Stimulated activated CD8-positive, alpha-beta memory T cell treated with anti-CD3 and anti-CD28 coated beads, Interleukin-15, amount 100 ng/mL, for 24 hours (primary cell): ENCODE data around the gene MT1G.
"Not testable (repeated sequence)": the region's sequence is repeated elsewhere in the genome, so short reads cannot be mapped to it uniquely, and the experiment has no call there.

Source experiments
- DNase-seq: peaks from one replicate; pipeline ENCODE4 v3.0.0-alpha.2; 2020; ENCODE audit warnings: low read depth

Gene MT1G

DNA sequence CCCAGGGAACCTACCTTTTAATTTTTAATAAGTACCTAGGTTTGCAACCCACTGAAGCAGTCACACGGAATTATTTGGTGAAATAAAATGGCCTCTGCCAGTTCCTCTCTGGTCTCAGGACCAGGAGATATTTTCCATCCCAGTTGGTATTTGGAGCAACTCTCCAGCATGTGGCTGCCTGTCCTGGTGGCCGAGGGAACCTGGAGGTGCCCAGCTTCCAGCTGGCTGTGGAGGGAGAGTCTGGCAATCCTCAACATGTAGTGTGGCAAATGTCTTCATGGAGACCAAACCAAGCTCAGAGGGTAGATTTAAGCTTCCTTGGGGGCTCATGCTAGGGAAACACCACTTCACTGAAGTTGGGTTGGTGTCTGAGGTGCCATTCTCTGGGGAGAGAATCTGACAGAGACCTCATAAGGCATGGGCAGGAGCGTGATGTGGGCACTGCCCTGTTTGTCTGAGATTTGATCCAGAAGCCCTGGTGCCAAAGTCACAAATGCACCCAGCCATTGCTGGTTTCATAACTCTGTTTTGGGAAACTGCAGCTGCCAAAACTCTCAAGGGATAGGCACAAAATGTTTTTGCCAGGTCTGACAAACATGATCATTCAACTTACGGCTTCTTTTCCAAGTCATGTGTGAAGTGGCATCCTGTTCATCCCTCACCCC, 17.2 kb upstream of the MT1G start:
- no peak for DNase-seq

DNA sequence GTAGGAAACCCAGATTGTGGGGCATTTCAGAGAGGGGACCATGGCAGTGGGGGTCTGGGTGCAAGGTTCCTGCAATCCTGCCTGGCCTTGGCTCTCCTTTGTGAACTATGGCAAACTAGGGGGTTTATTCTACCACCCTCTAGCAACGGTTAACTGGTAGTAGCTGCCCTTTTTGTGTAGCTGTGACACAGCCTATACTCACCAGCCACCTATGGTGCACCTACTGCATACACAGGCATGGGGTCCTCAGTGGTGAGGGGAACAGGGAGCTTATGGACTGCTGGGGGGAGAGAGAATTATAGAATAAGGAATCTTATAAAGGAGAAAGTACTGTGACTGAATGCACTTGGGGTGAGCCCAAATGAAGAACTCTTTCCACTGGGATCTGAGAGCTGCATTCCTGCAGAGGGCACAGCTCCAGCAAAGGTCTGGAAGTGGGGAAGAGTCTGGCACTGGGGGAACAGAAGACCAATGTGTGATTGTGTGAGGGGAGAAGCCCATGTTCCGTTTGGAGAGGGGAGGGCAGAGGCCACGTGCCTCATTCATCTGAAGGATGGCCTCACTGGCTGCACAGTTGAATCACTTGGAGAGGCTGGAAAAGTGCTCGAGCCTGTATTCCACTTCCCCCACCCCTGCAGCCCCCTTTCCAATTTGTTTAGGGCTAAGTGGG, 16.5 kb upstream of the MT1G start:
- DNase-seq: no peak

DNA sequence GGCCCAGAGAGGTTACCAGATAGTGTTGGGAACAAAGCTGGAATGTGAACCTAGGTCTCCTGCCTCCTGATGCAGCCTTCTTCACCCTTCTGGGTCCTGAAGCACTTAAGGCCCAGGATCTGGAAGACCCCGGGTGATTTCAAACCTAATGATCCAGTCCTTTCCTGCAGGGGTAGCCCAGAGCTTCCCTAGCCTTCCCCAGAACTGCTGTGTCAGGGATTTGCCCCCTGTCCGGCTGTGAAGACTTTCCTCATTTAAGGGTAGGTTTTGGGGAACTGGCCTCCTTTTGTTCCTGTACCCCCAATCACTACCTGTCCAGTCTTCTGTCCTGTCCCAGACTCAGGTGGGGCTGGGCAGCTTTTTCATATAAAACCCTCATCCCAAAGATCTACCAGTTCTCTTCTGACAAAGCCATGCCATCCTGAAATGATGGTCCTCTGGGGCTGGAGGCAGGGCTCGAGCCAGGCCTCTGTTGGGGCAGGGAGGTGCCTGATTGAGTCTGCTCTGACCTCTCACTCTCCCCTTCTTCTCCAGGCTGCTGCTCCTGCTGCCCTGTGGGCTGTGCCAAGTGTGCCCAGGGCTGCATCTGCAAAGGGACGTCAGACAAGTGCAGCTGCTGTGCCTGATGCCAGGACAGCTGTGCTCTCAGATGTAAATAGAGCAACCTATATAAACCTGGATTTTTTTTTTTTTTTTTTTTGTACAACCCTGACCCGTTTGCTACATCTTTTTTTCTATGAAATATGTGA, 15.7 kb upstream of the MT1G start:
- DNase-seq: no peak

DNA sequence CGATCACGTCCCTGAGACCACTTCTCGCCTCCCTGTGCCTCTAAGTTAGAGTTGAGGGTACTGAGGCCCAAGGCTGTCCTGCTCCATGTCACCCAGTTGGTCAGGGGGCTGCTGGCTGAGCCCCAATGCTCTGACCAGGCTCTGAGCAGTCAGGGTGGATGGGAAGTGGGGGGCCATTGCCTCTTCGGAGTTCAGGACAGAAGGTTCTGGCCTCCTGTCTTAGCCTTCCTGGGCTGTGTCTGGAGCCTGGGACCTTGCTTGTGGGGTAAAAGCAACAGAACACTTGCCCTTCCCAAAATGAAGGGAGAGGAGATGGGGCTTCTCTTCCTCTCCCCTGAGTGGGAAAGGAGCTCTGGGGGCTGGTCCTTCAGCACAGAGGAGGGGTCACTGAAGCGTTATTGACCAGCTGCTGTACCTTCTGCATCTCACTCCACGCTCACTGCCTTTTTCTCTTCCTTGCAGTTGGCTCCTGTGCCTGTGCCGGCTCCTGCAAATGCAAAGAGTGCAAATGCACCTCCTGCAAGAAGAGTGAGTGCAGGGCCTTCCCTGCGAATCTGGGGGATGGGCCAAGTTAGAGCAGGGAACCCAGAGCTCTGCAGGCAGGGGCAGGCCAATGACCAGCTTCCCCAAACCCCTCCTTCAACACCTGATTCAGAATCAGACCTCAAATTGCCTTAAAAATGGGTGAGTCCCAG, 15.0 kb upstream of the MT1G start:
- DNase-seq: no peak

DNA sequence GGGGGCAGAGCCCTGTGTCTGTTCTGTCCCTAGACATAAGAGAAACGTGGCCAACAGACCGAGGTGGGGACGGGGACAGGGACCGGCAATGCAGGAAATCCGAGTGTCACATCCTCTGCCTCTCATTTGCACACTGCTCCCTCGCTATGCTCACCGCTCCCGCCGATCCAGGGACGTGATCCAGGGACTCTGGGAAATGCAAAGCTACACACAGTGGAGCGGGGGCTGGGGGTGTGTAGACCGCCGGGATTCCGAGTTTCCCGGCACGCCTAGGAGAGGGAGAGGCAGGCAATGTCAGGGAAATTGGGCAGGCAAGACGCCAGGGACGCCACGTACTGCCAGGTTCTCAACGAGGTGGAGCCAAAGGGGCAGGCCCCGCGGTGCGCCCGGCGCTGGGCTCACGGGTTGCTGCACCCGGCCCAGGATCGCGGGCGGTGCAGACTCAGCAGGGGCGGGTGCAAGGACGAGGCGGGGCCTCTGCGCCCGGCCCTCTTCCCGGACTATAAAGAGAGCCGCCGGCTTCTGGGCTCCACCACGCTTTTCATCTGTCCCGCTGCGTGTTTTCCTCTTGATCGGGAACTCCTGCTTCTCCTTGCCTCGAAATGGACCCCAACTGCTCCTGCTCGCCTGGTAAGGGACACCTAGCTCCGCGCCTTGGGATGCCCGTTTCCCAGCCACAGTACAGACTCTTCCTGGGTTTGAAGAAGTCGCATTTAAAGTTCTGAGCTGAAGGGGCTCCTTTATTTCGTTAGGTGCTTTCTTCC, 14.3 kb upstream of the MT1G start, which contains the start of gene MT1X:
TSS of gene MT1X (plus strand) at position 532 of the 764 bp plus-strand sequence. CDS start at position 603, 71 bp downstream.
- peak; percentile 83 for DNase-seq

DNA sequence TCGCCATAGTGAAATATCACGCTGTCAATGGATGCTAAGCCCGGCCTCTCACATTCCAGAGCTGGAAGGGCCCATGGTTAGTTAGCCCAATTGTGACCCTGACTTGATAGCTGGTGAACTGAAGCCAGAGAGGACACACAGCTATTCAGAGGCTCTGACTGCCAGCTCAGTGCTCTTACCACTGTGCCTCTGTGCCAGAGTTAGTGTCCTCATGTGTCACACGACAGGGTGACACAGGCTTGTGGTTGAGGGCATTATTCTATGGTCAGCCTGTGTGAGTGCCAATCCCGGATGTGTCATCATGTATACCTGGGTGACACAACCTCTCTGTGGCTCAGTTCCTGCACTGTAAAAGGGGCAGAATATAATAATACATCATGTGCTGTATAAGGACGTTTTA, 12.0 kb upstream of the MT1G start:
- no peak for DNase-seq

DNA sequence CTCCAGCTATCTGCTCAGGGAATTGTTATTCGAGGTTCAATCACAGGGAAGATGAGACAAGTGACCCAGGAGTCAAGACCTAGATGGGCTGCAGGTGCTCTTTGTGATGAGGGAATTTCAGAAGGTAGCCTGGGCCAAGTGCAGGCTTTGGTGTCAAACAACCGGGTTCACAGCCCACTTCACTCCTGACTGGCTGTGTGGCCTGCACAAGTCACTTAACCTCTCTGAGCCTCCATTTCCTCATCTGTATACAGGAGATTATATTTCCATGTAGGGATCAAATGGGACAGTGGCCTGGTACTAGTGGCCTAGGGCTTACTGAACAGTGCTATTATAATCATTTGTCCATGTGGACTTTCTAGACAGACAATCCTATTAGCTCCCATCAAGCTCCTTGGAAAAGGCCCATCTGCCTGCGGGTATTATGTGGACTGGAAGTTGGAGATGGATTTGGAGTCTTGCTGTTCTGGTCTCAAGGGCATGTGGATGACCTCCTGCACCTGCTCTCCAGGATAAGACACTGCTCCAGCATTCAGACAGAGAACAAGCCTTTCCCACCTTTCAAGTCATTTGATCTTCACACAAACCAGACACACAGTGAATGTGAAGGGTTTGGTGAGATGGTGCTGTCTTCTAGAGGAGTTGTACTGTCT, 11.3 kb upstream of the MT1G start:
- DNase-seq: no peak

DNA sequence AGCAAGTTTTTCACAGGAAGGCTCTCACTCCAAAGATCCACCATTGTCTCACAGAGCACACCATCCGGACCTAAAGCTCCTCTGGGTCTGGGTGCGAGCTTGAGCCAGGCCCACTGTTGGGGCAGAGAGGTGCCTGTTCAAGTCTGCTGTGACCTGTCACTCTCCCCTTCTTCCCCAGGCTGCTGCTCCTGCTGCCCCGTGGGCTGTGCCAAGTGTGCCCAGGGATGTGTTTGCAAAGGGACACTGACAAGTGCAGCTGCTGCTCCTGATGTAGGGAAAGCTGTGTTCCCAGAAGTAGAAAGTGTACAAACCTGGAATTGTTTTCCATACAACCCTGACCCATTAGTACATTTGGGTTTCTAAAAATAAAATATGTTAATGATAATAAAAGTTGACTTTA, 9.6 kb upstream of the MT1G start:
- DNase-seq: no peak

DNA sequence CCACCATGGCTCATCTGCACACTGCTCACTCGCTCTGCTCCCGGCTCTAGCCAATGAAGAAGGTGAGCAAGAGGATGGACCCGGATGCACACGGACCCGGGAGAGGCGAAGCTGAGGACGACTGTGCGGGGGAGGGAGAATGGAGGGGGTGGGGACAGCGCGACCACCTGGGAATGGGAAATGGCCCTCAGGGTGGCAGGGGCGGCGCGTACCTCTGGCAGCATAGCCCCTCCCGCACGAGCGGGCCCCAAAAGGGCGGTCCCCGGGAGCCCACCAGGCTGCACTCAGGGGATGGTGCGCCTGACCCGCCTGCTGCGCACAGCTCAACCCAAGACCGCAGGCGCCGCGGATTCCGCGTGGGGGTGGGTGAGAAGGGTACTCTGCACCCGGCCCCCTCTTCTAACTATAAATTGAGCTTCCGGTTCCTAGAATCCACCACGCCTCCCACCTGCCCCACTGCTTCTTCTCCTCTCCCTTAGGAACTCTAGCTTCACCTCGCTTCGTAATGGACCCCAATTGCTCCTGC, 7.9 kb upstream of the MT1G start:
- DNase-seq: peak; percentile 38

DNA sequence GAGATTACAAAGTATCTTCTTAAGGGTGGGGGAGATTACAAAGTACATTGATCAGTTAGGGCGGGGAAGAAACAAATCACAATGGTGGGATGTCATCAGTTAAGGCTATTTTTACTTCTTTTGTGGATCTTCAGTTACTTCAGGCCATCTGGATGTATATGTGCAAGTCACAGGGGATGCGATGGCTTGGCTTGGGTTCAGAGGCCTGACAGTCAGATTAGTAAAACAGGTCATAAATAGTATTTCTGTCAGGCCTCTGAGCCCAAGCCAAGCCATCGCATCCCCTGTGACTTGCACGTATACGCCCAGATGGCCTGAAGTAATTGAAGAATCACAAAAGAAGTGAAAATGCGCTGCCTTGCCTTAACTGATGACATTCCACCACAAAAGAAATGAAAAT, 6.7 kb upstream of the MT1G start:
- DNase-seq: not testable (repeated sequence)

DNA sequence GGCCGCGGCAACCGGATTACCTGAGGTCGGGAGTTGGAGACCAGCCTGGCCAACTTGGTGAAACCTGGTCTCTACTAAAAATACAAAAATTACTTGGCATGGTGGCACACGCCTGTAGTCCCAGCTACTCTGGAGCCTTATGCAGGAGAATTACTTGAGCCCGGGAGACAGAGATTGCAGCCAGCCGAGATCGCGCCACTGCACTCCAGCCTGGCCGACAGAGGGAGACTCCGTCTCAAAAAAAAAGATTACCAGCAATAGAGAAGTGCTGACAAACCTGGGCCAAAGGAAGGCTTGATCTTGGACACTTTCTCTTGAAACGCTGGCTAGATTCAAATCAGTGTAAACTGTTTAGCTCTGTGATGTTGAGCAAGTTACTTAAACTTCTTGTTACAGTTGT, 6.1 kb upstream of the MT1G start:
- no peak for DNase-seq

DNA sequence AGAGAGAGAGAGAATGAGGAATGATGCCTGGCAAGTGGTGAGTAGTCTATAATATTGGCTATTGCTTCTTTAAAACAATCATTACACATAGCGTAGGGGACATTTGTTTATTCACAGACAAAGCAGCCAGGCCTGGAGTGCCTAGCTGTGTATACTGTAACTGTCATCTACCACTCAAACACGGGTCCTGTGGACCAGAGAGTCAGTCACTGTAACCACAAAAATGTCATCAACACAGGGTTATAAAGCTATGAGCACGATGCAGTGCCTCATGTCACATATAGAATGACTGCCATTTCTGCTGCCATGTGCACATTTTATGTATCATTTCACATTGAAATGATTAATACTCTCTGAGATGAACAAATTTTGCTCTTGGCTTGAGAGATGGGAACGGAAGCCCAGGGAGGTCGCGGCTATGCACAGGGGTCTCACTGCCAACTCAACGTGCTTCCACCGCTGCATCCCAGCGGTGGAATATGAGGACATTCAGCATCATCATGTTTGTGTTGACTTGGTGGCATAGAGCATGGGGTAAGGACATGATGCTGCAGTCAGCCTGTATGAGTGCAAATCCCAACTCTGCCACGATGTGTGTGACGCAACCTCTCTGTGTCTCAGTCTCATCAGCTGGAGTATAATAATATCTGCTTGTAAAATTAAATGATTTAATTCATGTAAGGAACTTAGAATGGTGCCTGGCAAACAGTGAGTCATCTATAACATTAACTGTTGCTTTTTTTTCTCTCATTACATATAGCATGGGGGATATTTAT, 5.1 kb upstream of the MT1G start:
- no peak for DNase-seq

DNA sequence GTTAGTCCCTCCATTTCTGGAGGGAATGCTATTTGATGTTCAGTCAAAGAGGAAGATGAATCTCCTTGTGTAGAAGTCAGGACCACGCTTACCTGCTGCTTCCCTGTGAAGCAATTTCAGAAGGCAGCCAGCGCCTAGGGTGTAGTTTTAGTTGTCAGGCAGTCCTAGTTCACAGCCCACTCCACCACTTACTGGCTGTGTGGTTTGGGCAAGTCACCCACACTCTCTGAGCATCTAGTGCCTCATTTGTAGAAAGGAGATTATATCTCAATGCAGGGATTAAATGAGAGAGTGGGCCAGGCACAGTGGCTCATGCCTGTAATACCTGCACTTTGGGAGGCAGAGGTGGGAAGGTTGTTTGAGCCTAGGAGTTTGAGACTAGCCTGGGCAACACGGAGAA, 4.3 kb upstream of the MT1G start:
- not testable (repeated sequence) for DNase-seq

DNA sequence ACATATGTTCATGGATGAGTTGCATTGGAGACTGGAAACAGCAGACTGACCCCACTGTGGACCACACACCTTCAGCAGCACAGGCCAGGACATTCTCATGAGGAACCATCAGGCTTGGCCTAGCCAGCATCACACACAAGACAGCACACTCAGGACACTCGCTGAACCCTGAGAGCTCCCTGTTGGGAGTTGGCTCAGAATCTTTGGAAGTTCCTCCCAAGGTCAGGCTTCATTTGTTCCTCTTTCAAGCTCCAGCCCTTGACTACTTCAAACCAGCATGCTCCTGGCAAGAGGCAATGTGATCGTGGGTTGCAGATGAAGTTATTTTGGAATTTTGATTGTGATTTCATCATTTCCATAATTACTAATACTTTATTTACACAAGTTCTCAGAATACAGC, 3.8 kb upstream of the MT1G start:
- not testable (repeated sequence) for DNase-seq

DNA sequence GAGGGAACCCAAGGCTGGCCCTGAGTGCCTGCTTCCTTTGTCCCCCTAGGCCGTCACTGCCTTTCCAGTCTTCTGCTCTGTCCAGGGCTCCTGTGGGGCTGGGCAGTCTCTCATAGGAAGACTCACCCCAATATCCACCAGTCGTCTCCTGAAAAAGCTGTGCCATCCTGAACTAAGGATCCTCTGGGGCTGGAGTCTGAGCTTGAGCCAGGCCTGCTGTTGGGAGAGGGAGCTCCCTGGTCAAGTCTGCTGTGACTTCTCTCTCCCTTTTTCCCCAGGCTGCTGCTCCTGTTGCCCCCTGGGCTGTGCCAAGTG, 2.7 kb upstream of the MT1G start:
- DNase-seq: no peak

DNA sequence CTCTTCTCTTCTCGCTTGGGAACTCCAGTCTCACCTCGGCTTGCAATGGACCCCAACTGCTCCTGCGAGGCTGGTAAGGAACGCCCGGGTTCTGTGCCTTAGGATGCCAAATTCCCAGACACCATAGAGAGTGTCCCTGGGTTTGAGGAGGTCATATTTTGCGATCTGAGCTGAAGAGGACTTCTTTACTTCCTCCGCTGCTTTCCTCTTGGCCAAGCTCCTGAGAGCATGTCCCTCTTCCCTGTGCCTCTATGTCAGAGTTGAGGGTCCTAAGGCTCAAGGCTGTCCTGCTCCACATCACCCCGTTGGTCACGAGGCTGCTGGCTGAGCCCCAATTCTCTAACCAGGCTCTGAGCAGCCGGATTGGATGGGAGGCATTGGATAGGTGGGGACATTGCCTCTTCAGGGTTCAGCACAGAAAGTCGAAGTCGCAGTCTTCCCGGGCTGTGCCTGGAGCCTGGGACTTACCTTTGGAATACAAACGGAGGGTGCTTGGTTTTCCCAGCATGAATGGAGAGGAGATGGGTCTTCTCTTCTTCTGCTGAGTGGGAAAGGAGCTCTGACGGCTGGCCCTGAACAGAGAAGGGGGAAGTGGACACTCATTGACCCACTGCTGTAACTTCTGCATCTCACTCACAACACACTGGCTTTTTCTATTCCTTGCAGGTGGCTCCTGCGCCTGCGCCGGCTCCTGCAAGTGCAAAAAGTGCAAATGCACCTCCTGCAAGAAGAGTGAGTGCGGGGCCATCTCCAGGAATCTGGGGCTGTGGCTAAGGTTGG, 2.2 kb upstream of the MT1G start:
- no peak for DNase-seq

DNA sequence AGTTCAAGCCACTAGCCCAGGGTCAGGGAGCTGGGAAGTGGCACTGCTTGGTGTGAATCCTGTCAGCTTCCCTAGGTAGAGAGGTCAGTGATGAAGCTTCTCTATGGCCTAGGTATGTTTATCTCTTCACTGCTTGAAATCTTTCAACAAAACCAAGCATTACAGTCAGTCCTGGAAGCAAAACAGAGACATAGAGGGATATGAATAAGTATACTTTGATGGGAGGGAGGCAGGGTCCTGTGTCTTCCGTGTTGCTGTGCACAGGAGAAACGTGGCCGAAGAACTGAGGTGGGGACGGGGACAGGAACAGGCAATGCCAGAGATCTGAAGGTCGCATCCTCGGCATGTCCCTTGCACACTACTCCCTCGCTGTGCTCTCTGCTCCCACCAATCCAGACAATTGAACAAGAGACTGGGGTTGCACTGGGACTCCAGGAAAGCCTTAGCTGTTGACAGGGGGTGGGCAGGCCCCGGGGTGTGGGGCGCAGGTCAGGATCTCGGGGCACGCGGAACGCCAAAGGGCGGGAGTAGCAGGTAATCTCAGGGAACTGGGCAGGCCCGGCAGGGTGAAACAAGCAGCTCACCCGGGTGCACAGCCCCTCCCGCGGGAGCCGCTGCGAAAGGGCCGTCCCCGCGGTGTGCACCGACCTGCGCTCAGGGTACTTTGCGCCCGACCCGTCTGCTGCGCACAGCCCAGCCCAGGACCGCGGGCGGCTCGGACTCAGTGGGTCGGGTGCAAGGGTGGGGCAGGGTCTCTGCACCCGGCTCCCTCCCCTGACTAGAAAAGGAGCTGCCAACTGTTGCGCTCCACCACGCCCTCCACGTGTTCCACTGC, 1.4 kb upstream of the MT1G start, which contains the start of gene MT1H:
TSS of gene MT1H (plus strand) at position 810 of the 835 bp plus-strand sequence. CDS start 71 bp downstream, outside the sequence.
- DNase-seq: no peak
